Duodenal mucosa (tissue), 2 donors: ENCODE measurements around the gene PRXL2B.
"Not testable (repeated sequence)": the region's sequence is repeated elsewhere in the genome, so short reads cannot be mapped to it uniquely, and the experiment has no call there.

Experiments
- H3K27ac ChIP-seq: one replicate; pipeline ENCODE4 v1.7.0; 2013; ENCODE audit warnings: low read depth, low read length
- H3K27me3 ChIP-seq, 2 donors: one replicate each; pipeline ENCODE4 v1.7.0; 2013; ENCODE audit warnings: low read length in 2 of 2, control low read depth in 1 of 2; ENCODE audit not compliant: insufficient read depth in 2 of 2, control insufficient read depth in 1 of 2
- H3K36me3 ChIP-seq, 2 donors: one replicate each; pipeline ENCODE4 v1.7.0; 2013; ENCODE audit warnings: low read length in 2 of 2, control low read depth in 1 of 2; ENCODE audit not compliant: insufficient read depth in 2 of 2, control insufficient read depth in 1 of 2
- H3K4me1 ChIP-seq, 2 donors: one replicate each; pipeline ENCODE4 v1.7.0; 2013; ENCODE audit warnings: low read length in 2 of 2, control low read depth in 1 of 2; ENCODE audit not compliant: insufficient read depth in 2 of 2, control insufficient read depth in 1 of 2
- H3K4me3 ChIP-seq, 2 donors: one replicate each; pipeline ENCODE4 v1.7.0; 2013; ENCODE audit warnings: low read length in 2 of 2, low read depth in 1 of 2
- H3K9ac ChIP-seq, 2 donors: one replicate each; pipeline ENCODE4 v1.7.0; 2013; ENCODE audit warnings: low read length in 2 of 2, low read depth in 1 of 2
- H3K9me3 ChIP-seq, 2 donors: one replicate each; pipeline ENCODE4 v1.7.0; 2013; ENCODE audit warnings: low read length in 2 of 2, control low read depth in 1 of 2; ENCODE audit not compliant: control insufficient read depth in 1 of 2

The PRXL2B gene

DNA sequence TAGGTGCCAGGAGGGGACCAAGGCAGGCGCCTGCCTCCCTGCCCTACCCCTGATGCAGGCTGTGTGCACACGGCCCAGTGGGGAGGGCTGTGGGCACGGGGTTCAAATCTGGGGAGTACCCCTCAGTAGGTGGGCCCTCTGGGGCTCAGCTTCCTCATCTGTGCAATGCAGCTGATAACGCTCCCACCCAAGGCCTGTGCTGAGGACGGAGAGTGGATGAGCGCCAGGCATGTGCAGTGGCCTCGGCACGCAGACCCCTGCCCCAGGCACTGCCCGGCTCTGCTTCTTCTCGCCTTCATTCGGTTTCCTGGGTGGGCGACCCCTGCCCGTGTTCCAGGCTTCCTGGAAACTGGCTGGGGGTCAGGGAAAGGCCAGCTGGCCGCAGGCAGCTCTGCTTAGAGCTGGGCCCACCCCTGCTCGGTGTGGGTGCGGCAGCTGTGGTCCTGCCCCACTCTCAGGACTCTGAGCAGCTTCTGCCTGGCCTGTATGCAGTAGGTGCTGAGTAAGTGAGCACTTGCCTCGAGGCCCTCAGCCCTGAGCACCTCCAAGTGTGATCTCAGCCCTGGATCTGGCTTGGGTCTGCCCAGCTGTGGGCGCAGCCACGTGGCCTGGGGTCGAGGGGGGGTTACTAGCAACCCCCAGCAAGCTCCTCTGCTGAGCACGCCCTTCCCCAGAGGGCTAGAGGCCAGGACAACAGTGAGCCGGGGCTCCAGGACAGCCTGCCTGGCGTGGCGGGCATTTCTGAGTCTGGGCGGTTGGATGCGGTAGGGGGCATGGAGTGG is 42.3 kb upstream of the PRXL2B start:
- no peak overlapping the region for H3K27ac ChIP-seq
- no peak overlapping the region for H3K9ac ChIP-seq
- no peaks in the 10 kb centered on the region for H3K9me3 ChIP-seq
- no peak overlapping the region for H3K4me3 ChIP-seq
- H3K36me3 ChIP-seq, result no peaks in the 10 kb centered on the region
- peaks cover 31 to 65% of the 10 kb centered on the region in 2 donors for H3K4me1 ChIP-seq
- H3K27me3 ChIP-seq, result peaks cover 0 to 5% of the 10 kb centered on the region in 2 donors

GRCh38 chr1:2544875-2545640 is 41.5 kb upstream of the PRXL2B start:
- no peaks in the 10 kb centered on the region for H3K27me3 ChIP-seq
- H3K36me3 ChIP-seq, result no peaks in the 10 kb centered on the region
- H3K27ac ChIP-seq, result peak overlapping the region; percentile 10
- H3K4me3 ChIP-seq, result no peak overlapping the region
- H3K9me3 ChIP-seq, result no peaks in the 10 kb centered on the region
- no peak overlapping the region for H3K9ac ChIP-seq
- peaks cover 33 to 67% of the 10 kb centered on the region in 2 donors for H3K4me1 ChIP-seq

DNA sequence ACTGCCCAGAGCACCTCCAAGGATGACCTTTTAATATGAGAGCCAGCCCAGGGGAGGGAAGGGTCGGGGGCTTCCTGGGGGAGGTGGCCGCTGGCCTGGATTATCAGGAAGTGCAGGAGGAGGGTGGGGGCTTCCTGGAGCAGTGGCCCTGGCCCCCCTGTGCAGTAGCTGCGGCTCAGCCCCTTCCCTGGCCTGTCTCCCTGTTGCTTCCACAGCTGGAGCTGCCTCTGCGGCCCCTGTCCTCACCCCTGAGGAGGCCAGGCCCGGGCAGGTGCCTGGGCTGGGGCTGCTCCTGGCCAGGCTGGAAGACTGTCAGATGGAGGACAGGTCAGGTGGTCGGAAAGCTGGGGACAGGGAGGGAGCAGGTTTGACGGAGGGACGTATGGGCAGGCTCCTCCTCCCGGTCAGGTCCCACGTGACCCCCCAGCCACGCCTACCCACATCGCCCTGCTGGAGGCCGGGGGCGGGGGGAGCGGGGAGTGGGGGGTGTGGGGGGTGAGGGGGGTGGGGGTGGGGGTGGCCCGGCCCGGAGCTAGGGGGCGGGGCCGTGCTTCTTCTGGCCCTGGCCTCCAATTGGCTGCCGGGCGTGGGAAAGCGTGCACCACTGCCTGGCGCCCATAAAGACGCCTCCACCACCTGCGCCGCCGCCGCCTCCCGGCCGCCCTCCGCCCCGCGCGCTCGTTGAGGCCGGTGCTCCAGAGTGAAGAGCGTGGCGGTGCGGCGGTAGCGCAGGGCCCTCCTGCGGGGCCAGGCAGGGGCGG is 40.6 kb upstream of the PRXL2B start:
- H3K9me3 ChIP-seq, result no peaks in the 10 kb centered on the region
- H3K27me3 ChIP-seq, result no peaks in the 10 kb centered on the region
- H3K4me1 ChIP-seq, result peaks cover 33 to 67% of the 10 kb centered on the region in 2 donors
- peak overlapping the region; percentile 72 to 77 for H3K9ac ChIP-seq
- H3K27ac ChIP-seq, result peak overlapping the region; percentile 98
- H3K4me3 ChIP-seq, result peak overlapping the region; percentile 69 to 74
- no peaks in the 10 kb centered on the region for H3K36me3 ChIP-seq

GRCh38 chr1:2546515-2547209 is 39.9 kb upstream of the PRXL2B start:
- Histone ChIP-seq H3K4me3 (peak overlapping the region; percentile 69 to 74), H3K27ac (peak overlapping the region; percentile 98), H3K9ac (peak overlapping the region; percentile 77 to 82), H3K27me3 (no peaks in the 10 kb centered on the region), H3K36me3 (no peaks in the 10 kb centered on the region), H3K4me1 (peaks cover 33 to 63% of the 10 kb centered on the region in 2 donors), H3K9me3 (no peaks in the 10 kb centered on the region)

GRCh38 chr1:2547210-2548067 is 39.1 kb upstream of the PRXL2B start:
- peak overlapping the region; percentile 77 to 82 for H3K9ac ChIP-seq
- no peaks in the 10 kb centered on the region for H3K27me3 ChIP-seq
- H3K4me1 ChIP-seq, result peaks cover 33 to 56% of the 10 kb centered on the region in 2 donors
- no peaks in the 10 kb centered on the region for H3K9me3 ChIP-seq
- H3K4me3 ChIP-seq, result peak overlapping the region; percentile 69 to 74
- no peaks in the 10 kb centered on the region for H3K36me3 ChIP-seq
- peak overlapping the region; percentile 98 for H3K27ac ChIP-seq

- Histone ChIP-seq H3K9ac (peak overlapping the region; percentile 77 to 82), H3K4me3 (peak overlapping the region; percentile 69 to 74), H3K27me3 (no peaks in the 10 kb centered on the region), H3K4me1 (peaks cover 33 to 53% of the 10 kb centered on the region in 2 donors), H3K9me3 (no peaks in the 10 kb centered on the region), H3K27ac (peak overlapping the region; percentile 98), H3K36me3 (no peaks in the 10 kb centered on the region)
These were observed 38.4 kb upstream of the PRXL2B start for GRCh38 chr1:2548068-2548589.

DNA sequence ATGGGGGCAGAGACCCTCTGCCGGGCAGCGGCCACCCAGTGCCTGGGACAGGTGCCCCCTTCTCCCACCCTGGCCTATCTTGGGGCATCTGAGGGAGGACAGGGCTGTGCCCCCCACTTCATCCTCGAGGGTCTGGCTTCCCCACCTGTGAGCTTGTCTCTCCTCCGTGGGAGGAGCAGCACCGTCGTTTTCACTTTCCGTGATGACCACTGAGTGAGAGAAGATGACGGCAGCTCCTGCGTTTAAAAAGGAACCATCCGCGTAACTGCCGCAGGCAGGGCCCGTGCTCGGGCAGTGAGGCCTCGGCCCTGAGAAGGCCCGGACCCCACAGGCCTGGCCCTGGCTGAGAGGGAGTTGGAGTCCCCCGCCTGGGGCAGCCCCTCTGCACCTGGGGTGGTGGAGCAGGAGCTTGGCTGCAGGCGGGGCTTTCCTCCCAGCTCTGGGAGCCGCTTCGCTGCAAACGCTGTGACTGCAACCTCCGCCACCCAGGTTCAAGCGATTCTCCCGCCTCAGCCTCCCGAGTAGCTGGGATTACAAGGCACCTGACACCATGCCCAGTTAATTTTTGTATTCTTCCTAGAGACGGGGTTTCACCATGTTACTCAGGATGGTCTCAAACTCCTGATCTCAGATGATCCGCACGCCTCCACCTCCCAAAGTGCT is 37.1 kb upstream of the PRXL2B start:
- H3K27me3 ChIP-seq, H3K36me3 ChIP-seq, H3K9me3 ChIP-seq: not testable (repeated sequence)
- peak overlapping the region; percentile 98 for H3K27ac ChIP-seq
- peak overlapping the region; percentile 28 to 40 for H3K4me3 ChIP-seq
- peak overlapping the region; percentile 60 to 82 for H3K9ac ChIP-seq
- peaks cover 29 to 52% of the 10 kb centered on the region in 2 donors for H3K4me1 ChIP-seq

DNA sequence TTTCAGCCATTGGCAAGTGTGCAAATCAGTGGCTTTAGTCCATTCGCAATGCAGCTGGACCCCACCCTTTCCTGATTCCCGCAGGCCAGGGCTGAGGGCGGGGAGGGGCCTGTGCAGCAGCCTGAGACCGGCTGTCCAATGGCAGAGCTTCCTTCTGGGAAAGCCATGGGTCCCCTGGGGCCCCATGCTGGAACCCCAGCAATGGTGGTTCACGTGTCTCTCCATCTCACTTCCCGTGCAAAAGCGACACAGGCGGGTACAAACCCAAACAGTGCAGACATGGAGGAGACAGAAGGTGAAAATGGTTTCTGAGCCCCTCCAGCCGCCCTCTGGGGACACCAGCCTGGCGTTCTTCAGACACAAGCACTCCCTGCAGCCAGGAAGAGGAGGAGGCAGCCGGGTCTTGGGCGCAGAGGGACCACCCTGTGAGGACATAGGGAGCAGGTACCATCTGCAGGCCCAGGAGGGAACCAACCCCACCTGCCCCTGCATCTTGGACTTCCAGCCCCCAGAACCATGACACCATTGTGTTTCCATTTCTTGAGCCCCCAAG is 36.2 kb upstream of the PRXL2B start:
- H3K4me3 ChIP-seq, H3K9me3 ChIP-seq, H3K36me3 ChIP-seq, H3K9ac ChIP-seq, H3K27me3 ChIP-seq, H3K27ac ChIP-seq: not testable (repeated sequence)
- H3K4me1 ChIP-seq, result peaks cover 26 to 52% of the 10 kb centered on the region in 2 donors
